Fibroblast of the aortic adventitia (primary cell): Measurements from ENCODE around the gene DBN1. TPM values are rescaled to one million over a fixed set of nuclear protein-coding genes. Genes with fewer than 3 reads are reported as not detected.
"Not testable (repeated sequence)": the region's sequence is repeated elsewhere in the genome, so short reads cannot be mapped to it uniquely, and the experiment has no call there.

Experiments
- DNase-seq: peaks from one replicate; pipeline ENCODE4 v3.0.0-alpha.2; 2010; ENCODE audit warnings: low read depth
- H3K4me3 ChIP-seq: 2 replicates; pipeline ENCODE4 v1.5.1; 2011; ENCODE audit warnings: low read depth, mild to moderate bottlenecking, control low read depth, low read length, moderate library complexity
- total RNA-seq: library from RNA; depleted of rRNA; stranded (reverse); fragments of >200 nt; gene quantifications from 2 replicates; pipeline ENCODE4 v1.2.3, GENCODE V29; 2012; ENCODE audit warnings: low replicate concordance
- TF ChIP-seq, protein P1 (sequence below): IDR thresholded peaks from 2 replicates; pipeline ENCODE4 v1.5.1; 2011; ENCODE audit warnings: mild to moderate bottlenecking, low read length, control low read depth, inconsistent platforms; ENCODE audit not compliant: insufficient read depth

The DBN1 gene
- total RNA-seq, 1 donor: 188 TPM

DNA sequence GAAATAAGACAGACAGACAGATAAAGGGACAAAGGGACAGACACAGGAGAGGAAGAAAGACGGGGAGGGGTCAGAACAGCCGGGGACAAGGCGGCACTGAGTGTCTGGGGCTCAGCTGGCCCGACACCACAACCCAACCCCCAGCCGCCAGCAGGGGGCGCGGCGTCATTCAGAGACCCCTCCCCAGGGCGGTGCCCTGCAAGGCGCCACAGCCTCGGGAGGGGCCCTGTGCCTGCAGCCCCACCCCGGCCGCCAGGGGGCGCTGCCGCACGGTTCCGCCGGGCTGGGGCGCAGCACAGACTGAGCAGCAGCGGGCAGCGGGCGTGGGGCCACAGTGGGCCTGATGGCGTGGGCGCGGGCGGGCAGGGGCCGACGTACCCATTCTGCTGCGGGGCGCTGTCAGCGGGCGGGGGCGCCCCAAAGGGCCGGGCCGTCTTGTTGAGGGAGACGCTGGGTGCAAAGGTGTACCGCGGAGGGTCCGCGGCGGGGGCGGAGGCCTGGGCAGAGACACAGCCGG, 18.1 kb upstream of the DBN1 start:
- peak; percentile 28 for DNase-seq
- TF ChIP-seq, protein P1, sequence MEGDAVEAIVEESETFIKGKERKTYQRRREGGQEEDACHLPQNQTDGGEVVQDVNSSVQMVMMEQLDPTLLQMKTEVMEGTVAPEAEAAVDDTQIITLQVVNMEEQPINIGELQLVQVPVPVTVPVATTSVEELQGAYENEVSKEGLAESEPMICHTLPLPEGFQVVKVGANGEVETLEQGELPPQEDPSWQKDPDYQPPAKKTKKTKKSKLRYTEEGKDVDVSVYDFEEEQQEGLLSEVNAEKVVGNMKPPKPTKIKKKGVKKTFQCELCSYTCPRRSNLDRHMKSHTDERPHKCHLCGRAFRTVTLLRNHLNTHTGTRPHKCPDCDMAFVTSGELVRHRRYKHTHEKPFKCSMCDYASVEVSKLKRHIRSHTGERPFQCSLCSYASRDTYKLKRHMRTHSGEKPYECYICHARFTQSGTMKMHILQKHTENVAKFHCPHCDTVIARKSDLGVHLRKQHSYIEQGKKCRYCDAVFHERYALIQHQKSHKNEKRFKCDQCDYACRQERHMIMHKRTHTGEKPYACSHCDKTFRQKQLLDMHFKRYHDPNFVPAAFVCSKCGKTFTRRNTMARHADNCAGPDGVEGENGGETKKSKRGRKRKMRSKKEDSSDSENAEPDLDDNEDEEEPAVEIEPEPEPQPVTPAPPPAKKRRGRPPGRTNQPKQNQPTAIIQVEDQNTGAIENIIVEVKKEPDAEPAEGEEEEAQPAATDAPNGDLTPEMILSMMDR: peak; percentile 56
- no peak overlapping the region for H3K4me3 ChIP-seq

DNA sequence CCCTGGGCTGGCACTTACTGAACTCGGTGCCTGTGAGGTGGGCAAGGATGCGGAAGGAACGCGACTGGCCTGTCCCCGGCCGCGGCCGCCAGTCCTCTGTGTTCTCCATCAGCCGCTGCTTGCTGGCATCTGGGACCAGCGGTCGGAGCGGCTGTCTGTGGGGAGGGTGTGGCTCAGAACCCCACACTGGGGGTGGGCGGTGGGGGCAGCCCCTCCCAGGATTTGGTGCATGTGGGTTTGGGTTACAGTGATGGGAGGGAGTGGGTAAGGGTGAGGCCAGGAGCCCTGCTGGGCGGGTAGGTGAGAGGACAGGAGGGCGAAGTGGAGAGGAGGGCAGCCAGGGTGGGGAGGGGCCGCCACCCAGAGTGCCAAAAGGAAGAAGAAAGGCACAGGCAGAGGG, 17.6 kb upstream of the DBN1 start:
- no peak for DNase-seq
- TF ChIP-seq, protein P1: no peak

DNA sequence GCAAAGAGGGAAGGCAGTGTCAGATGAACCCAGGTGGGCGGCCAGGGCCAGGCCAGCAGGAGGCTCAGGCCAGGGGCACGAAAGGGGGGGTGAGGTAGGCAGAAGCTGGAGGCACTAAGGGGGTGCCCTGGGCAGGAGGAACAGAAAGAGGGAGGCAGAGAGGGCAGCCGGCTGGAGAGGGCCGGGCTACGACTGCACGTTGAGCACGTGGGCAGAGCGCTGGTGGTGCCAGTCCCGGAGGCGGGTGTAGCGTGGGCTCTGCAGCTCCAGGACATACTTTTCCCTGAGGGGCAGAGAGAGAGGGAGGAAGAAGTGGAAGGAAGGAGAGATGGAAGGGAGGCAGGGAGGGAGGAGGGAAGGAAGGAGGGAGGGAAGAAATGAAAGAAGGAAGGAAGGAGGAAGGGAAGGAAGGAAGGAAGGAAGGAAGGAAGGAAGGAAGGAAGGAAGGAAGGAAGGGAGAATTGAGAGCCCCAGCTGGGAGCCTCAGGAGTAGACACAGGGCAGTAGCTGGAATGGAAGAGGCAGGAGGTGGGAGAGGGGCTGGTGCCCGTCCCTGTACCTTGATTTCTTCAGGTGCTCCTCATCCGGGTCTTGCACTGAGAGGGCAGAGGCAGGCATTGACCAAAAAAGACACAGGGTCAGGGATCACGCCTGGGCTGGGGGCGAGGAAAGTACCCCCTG, 17.0 kb upstream of the DBN1 start:
- H3K4me3 ChIP-seq: no peak overlapping the region
- TF ChIP-seq, protein P1: no peak
- no peak for DNase-seq

More for the DNA sequence above, 17.6 kb upstream of the DBN1 start:
- no peak overlapping the region for H3K4me3 ChIP-seq

DNA sequence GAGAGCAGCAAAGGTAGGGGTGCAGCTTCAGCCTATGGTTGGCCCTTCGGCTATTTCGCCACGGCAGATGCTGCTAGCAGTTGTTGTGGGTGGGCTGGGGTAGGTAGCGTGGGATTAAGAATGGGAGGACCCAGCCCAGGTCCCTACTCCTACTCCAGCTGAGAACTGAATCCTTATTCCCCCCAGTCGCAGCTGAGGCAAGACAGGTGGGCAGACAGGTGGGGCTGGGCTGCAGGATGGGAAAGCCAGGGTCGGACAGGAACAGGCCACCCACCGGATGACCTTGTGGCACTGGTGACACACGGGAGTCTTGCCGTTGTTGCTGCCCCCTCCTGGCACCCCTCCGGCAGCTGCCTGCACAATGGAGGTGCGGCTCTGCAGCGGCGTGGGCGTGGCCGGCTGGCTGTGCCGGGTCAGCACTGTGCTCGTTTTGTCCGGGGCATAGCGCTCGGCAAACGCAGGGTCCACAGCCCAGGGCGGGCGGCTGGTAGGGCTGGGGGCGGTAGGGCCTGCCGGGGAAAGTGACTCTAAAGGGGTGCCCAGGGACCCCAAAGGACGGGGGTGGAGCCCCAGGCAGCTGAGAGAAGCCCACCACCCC, 15.8 kb upstream of the DBN1 start:
- H3K4me3 ChIP-seq: no peak overlapping the region
- DNase-seq: no peak
- TF ChIP-seq, protein P1: no peak

DNA sequence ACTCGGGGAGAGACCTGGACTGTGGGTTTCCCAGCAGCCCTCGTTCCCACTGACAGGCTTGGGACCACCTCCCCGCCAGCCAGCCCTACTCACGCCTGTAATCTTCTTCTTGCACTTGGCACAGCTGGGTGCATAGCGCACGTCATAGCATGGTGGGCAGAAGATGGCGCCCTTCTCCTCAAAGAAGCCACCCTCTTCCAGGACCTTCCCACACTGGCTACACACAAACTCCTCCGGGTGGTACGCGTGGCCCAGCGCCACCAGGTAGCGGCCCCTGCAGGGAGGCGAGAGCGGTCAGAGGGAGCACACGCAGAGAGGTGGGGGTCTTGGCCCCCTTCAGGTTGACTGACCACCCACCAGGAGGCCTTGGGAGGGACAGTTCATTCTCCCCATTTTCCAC, 14.5 kb upstream of the DBN1 start:
- DNase-seq: no peak
- H3K4me3 ChIP-seq: no peak overlapping the region
- TF ChIP-seq, protein P1: no peak

DNA sequence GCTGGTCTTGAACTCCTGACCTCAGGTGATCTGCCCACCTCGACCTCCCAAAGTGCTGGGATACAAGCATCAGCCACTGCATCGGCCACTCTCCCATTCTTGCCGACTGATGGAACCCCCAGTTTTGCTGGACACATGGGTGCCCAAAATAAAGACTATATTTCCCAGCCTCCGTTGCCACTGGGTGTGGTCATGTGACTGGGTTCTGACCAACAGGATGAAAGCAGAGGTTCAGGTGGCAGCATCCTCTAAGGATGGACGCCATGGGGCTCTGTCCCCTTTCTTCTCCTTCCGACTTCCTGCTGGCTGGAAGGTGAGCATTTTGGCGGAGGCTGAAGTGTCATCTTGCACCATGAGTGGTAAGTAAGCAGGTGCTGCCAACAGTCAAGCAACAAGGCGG, 13.7 kb upstream of the DBN1 start:
- H3K4me3 ChIP-seq: no peak overlapping the region
- TF ChIP-seq, protein P1: no peak
- DNase-seq: no peak

DNA sequence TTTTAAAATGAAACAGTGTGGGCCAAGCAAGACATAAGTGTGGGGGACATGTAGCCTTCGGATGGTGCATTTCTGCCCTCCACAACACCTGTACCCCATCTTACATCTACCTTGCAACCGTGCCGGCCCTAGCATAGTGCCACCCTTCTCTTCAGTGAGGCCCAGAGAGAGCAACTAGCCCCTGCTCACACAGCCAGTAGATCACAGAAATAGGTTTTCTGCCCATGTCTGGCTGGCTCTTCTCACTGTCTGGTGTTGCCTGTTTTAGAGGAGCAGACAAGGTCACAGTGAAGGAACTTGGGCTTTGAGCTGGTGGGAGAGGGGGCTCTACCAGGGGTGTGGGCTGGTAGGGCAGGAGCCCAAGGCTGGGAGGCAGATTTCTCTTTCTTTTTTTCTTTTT, 12.8 kb upstream of the DBN1 start:
- no peak for DNase-seq
- H3K4me3 ChIP-seq: no peak overlapping the region
- TF ChIP-seq, protein P1: no peak

DNA sequence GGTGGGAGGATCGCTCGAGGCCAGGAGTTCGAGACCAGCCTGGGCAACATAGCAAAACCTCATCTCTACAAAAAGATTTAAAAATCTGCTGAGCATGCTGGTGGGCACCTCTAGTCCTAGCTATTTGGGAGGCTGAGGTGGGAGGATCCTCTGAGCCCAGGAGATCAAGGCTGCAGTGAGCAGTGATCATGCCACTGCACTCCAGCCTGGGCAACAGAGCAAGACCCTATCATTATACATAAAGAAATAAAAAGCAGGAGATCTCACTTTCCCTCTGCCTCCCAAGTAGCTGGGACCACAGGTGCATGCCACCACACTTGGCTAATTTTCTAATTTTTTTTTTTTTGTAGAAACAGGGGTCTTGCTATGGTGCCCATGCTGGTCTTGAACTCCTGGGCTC, 12.3 kb upstream of the DBN1 start:
- not testable (repeated sequence) for H3K4me3 ChIP-seq, DNase-seq
